Hematopoietic multipotent progenitor cell treated with erythropoietin and hydrocortisone succinate and interleukin-3 and kit ligand, for 4 days (in vitro differentiated cells): ENCODE data around the gene FGG.

Experiments used
- DNase-seq: peaks from one replicate; pipeline ENCODE4 v3.0.0-alpha.2; 2015

Gene FGG

GRCh38 chr4:154612472-154613414 is at the start of gene FGG:
TSS of gene FGG (minus strand) at chr4:154612656. CDS start at chr4:154612609, 47 bp downstream.
- no peak for DNase-seq

GRCh38 chr4:154660052-154660451 is 47.6 kb upstream of the FGG start:
- no peak for DNase-seq

GRCh38 chr4:154658680-154659405 is 46.4 kb upstream of the FGG start:
- no peak for DNase-seq

GRCh38 chr4:154643493-154643892 is 31.0 kb upstream of the FGG start:
- DNase-seq, result peak; percentile 9

GRCh38 chr4:154642373-154643009 is 30.0 kb upstream of the FGG start:
- DNase-seq, result no peak

- DNase-seq, result peak; percentile 34
These were observed 28.5 kb upstream of the FGG start for GRCh38 chr4:154640999-154641398.

GRCh38 chr4:154634058-154634457 is 21.6 kb upstream of the FGG start:
- no peak for DNase-seq

GRCh38 chr4:154631828-154632227 is 19.4 kb upstream of the FGG start:
- DNase-seq, result no peak

GRCh38 chr4:154630324-154630723 is 17.9 kb upstream of the FGG start:
- no peak for DNase-seq

GRCh38 chr4:154626793-154627484 is 14.5 kb upstream of the FGG start:
- peak; percentile 87 for DNase-seq

- no peak for DNase-seq
These were observed 13.5 kb upstream of the FGG start for GRCh38 chr4:154625971-154626370.

- no peak for DNase-seq
These were observed 11.5 kb upstream of the FGG start for GRCh38 chr4:154623995-154624394.

- DNase-seq, result peak; percentile 54
These were observed 11.0 kb upstream of the FGG start for GRCh38 chr4:154623436-154623835.

- DNase-seq, result peak; percentile 77
These were observed 10.1 kb upstream of the FGG start for GRCh38 chr4:154622598-154622997.

GRCh38 chr4:154620111-154620510 is 7.7 kb upstream of the FGG start:
- DNase-seq, result no peak

GRCh38 chr4:154618708-154619315 is 6.4 kb upstream of the FGG start:
- peak; percentile 81 for DNase-seq

GRCh38 chr4:154617820-154618317 is 5.4 kb upstream of the FGG start:
- no peak for DNase-seq

GRCh38 chr4:154616731-154617130 is 4.3 kb upstream of the FGG start:
- no peak for DNase-seq

GRCh38 chr4:154616287-154616686 is 3.8 kb upstream of the FGG start:
- no peak for DNase-seq

GRCh38 chr4:154615211-154615610 is 2.8 kb upstream of the FGG start:
- DNase-seq, result no peak

- DNase-seq, result no peak
These were observed 1.9 kb upstream of the FGG start for GRCh38 chr4:154614306-154614705.

GRCh38 chr4:154611833-154612232 is 623 bp downstream of the FGG start:
- no peak for DNase-seq
